Effector CD4-positive, alpha-beta T cell (primary cell): ENCODE measurements around the gene WDR26.
"Not testable (repeated sequence)": the region's sequence is repeated elsewhere in the genome, so short reads cannot be mapped to it uniquely, and the experiment has no call there.

Experiments
- DNase-seq: peaks from one replicate; pipeline ENCODE4 v3.0.0-alpha.2; 2020
- total RNA-seq: gene quantifications from one replicate; lab custom pipeline; 2026; lab: John Stamatoyannopoulos, UW

WDR26 gene
- 282 reads per million, percentile 95 among the genes with 10 or more reads in this experiment for total RNA-seq

DNA sequence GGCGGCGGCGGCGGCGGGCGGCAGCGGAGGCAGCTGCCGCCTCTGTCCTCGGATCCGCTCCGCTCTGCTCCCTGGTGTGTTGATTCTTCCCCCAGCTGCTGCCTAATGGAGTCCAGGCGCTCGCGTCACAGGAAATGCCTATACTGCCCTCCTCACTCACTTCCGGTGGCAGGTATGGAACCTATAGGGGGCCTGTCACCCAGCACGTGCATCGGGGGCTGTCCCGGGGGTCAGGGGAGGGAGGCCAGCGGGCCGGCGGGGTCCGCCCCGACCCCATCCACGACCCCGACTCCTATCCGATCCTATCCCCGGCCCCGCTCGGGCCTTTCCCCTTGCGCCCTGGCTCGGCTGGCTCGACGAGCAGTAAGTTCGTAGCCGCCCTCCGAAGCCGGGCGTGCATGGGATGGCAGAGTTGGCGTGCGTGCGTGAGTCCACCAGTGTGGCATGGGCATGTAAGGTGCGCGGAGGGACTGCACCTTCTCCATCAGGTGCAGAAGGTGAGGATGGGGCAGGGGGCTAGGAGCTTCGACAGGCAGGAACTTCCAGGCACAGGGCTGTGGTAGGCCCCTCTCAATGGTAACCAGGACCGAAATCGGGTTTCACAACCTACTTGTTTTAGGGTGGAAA, at the start of gene WDR26:
Gene WDR26 (minus strand): TSS at position 107 of the 627 bp plus-strand sequence.
- DNase-seq, result peak; percentile 82

DNA sequence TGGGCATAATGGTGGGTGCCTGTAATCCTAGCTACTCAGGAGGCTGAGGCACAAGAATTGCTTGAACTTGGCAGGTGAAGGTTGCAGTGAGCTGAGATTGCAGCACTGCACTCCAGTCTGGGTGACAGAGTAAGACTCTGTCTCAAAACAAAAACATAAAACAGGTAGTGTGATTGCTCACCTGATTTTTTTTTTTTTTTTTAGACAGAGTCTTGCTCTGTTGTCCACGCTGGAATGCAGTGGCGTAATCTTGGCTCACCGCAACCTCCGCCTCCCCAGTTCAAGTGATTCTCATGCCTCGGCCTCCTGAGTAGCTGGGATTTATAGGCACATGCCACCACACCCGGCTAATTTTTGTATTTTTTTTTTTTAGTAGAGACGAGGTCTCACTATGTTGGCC, 48.6 kb upstream of the WDR26 start:
- not testable (repeated sequence) for DNase-seq

DNA sequence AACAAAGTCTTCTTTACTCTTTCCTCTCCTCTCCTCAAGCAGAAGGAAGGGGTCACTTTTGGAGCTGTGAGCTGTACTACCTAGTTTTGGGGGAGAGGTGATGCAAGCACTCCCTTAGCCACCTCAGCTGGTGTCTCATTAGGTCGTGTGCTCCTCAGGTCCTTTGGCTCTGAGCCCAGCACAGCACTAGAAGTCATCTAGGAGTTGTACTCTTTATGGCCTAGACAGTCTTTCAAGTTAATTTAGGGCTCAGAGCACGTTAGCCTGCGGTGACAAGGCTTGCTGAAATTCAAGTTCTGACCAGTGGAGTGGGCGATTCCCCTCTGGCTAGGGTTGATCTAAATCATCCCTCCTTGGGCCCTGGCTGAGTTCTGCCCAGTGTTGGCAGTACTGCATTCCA, 48.0 kb upstream of the WDR26 start:
- no peak for DNase-seq

DNA sequence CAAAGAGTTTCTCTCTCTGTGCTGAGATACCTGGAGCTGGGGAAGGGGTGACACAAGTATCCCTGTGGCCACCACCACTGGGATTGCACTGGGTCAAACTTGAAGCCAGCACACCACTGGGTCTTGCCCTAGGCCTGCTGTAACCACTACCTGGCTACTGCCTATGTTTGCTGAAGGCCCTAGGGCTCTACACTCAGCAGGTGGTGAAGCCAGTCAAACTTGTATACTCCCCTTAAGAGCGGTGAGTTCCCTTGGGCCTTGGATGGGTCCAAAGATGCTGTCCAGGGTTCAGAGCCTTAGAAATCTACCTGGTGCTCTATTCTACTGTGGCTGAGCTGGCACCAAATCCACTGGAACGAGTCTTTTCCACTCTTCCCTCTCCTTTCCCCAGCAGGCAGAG, 47.0 kb upstream of the WDR26 start:
- DNase-seq, result no peak

DNA sequence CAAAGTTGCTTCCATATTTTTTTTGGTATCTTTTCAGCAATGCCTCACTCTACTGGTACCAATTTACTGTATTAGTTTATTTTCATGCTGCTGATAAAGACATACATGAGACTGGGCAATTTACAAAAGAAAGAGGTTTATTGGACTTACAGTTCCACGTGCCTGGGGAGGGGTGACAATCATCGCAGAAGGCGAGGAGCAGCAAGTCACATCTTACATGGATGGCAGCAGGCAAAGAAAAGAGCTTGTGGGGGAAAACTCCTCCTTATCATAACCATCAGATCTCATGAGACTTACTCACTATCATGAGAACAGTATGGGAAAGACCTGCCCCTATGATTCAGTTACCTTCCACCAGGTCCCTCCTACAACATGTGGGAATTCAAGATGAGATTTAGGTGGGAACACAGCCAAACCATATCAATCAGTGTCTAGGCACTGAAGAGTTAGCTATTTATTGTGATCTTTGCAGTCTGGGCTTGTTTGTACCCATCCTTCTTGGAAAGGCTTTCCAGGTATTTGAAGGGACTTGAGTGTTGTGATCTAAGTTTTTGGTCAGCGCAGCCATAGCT, 46.4 kb upstream of the WDR26 start:
- not testable (repeated sequence) for DNase-seq

DNA sequence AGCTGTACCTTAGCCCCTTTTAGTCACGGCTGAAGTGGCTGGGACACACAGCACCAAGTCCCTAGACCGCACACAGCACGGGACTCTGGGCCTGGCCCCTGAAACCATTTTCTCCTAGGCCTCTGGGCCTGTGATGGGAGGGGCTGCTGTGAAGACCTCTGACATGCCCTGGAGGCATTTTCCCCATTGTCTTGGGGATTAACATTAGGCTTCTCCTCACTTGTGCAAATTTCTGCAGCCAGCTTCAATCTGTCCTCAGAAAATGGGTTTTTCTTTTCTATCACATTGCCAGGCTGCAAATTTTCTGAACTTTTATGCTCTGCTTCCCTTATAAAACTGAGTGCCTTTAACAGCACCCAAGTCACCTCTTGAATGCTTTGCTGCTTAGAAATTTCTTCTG, 45.6 kb upstream of the WDR26 start:
- not testable (repeated sequence) for DNase-seq

DNA sequence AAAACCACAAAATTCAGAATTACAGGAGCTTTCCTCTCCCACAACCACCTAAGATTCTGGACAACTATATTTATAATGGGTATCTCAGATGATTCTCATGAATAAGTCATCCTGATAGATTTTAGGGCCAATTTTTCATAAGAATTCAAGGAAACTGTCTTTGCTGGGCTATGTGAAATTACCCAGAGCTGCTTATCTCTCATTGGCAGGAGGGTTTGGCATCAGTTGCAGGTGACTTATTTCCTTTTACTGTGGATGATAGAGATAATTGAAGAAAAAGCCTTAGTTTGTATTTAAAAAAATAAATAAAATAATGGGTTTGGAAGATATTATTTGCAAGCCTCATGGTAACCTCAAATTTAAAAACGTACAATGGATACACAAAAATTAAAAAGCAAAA, 38.2 kb upstream of the WDR26 start:
- DNase-seq, result no peak

DNA sequence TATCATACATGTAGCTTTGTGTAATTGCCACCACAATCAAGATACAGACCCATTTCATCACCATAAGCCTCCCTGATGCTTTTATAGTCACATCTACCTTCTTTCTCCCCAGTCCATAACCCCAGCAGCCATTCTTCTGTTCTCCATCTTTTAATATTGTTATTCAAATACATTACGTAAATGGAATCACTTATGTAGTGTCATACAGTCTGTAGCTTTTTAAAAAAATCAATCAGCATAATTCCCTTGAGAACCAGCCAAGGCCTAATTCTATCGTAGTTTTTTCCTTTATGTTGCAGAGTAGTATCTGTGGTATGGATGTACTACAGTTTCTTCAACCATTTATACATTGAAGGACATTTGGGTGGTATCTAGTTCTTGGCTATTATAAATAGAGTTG, 31.6 kb upstream of the WDR26 start:
- no peak for DNase-seq

DNA sequence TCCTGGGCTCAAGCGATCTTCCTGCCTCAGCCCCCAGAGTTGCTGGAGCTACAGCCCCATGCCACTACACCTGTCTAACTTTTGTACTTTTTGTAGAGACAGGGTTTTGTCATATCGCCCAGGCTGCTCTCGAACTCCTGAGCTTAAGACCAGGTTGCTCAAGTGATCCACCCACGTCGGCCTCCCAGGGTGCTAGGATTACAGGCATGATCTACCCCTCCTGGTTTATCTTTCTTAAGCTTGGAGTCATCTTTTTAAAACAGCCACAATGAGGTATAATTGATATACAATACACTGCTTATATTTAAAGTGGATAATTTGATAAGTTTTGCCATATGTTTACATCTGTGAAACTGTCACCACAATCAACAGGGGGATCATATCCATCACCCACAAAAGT, 25.4 kb upstream of the WDR26 start:
- no peak for DNase-seq

DNA sequence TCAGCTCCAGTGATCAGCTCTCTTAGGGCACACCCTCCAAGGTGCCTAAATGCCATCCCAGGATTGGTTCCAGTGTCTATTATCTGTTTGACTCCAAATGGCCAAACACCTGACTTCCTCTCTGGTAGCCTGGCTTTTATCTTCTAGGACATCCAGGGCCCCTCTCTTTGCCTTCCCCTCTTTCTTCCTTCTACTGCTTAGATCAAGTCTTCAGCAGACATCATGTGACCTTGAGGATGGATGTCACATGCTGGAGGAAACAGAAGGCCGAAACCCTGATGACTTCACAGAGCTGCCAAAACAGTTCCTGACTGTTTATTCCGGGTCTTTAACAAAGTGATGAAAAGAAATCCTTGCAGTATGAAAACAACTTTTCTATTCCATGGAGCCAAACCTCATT, 24.4 kb upstream of the WDR26 start:
- no peak for DNase-seq

DNA sequence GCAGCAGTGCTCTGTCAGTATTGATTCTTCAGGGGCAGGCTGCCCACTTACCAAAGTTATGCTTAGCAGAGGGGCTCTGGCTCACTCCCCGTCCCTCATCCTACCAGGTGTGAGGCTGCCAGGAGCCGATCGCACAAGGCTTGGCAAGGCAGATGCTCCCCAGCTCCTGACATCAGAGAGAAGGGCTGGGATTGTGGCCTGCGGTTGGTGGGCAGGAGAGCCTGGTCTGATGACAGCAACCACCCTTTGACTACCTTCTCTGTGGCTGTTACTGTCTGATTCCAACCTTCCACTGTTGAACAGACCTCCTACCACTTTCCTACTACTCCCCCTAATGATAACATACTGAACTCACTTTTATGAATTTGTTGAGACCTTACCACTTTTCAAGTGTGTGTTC, 23.7 kb upstream of the WDR26 start:
- DNase-seq, result no peak

DNA sequence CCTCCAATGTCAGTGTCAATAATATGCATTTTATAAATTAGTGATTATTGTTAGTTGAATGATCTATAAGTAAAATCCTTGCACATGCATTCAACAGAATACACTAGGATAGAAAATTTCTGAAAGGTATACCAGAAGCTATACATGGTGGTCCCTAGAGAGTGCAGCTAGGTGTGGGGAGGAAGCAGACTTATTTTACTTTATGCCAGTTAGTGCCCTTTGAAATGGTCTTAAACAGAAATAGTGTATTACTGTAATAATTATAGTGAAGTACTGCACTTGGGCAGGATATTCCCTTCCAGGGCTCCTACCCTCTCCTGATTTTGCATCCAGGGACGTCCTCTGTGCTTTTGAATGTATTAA, 23.2 kb upstream of the WDR26 start:
- DNase-seq, result no peak

DNA sequence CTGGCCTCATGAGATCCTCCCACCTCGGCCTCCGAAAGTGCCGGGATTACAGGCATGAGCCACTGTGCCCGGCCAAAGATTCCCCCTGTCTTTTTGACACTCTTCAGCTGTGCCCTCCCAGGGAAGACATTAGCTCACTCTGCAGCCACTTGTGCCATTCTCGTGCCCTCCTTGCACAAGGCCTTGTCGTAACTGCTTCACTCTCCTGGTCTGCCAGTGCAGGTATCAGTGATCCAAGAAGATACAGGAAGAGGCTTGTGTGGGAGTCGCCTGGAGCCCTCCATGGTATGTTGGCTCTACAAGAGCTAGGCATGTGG, 22.0 kb upstream of the WDR26 start:
- no peak for DNase-seq

DNA sequence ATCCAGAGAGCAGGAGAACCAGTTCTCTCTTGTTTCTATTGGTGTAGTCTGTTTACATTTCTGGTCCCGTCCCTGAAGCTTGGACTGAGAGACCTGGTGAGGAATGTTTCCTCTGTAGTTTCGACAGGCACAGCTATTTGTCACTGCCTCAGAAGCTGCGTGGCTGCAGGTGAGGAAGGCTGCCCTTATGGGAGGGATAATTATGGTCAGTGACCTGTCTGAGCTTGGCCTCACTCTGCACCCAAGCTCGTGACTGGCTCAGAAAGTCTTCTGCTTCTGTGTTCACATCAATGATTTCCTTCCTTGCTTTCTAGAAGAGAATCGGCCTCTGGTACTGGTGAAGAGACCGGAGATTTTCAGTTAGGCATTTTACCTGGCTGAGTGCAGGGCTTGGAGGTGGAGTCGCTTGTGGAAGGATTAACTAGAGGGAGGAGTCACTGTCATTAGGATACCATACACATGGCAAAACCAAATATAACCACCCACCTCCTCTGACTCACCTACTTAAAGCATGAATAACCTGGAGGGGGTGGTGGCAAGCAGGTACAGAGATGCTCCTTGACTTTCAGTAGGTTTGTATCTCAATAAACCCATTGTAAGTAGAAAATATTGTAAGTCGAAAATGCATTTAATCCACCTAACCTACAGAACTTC, 19.9 kb upstream of the WDR26 start:
- no peak for DNase-seq

DNA sequence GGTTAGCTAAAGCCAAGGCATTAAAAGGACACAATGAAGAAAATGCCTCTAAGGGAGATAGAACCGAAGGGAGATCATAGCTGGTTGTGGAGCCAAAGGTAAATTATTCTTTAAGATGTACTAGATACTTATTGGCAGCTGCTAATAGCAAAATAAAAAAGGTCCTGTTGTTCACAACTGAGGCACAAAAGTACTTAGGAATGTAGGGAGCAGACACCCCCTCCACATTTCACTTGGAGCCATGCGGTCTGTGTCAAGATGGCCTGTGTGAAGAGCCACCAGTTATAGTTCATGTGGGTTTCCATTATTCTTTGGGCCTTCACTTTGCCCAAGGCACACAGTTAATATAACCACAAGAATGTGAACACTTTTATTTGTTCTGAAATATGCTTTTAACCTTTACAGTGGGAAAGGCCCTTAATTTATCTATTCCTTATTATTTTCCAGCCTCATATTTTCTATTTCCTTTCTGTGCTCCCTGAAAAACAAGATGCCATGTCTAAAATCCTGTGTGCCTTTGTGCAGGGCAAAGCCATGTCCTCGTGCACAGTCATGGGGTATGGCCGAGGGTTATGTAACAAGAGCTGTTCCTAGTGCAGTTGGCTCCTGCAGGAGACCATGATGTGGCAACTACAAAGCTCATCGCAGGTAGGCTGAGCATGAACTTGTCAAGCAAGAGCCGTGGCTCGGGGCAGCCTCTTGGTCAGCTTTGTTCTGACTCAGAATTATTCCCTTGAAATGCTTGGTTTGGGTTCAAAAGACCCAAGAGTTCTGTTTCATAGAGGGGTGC, 16.2 kb upstream of the WDR26 start:
- no peak for DNase-seq

DNA sequence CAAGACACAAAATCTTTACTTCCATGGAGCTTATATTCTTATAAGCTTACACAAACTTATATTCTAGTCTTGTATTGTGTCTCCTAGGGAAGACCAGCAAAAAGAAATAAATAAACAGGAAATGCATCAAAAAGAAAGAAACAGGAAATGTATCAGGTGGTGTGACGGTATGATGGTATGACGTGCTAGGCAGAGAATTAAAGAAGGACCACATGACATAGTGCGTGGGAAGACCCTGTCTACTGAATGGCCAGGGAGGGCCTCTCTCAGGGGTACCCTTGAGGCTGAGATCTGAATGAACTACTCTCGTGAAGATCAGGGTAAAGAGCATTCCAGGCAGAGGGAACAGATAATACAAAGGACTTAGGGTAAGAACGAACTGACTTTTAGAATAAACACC, 15.6 kb upstream of the WDR26 start:
- no peak for DNase-seq

DNA sequence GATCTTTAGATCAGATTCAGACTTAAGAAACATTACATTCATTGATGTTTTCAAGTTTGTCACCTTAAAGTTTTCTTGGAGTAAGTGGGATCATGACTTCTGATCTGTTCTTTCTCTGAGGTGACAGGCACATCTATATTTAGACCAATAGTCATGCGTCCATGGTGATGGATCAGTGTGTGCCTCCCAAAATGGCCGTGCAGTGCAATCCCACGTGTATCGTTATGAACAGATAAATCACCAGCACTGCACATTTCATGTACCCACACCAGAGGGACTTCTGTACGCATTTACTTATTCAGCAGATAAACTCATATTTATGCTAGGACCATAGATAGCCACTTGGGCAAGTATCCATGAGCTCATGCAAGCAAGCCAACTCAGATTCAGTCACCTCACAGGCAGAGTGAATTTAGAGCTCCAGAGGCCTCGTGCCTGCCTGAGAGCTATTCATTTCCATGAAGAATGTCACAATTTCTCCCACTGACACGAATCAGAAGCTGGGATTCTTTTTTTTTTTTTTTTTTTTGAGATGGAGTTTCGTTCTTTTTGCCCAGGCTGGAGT, 13.9 kb upstream of the WDR26 start:
- DNase-seq, result no peak

DNA sequence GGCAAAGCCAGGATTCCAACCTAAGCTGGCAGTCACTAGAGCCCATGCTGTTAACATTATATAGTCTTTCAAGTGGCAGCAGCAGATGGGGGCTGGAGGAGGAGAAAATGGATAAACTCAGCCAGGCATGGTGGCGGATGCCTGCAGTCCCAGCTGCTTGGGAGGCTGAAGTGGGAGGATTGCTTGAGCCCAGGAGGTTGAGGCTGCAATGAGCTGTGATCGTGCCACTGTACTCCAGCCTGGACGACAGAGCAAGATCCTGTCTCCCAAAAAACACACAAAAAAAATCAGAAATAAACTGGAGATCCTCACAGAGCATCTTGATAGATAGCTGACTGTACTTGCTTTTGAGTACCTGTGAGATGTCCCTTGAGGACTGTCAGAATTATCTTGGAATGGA, 13.4 kb upstream of the WDR26 start:
- no peak for DNase-seq

DNA sequence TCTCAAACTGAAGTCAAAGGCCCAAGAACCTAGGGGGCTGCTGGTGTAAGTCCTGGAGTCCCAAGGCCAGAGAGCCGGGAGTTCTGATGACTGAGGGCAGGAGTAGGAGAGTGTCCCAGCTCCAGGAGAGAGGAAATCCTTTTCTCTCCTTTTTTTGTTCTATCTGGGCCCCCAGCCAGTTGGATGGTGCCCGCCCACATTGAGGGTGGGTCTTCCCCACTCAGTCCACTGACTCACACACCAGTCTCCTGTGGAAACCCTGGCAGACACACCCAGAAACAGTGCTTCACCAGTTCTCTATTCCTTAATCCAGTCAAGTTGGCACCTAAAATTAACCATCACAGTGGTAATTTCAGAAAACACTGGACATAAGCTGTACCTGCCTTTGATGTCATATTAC, 12.7 kb upstream of the WDR26 start:
- DNase-seq, result no peak

DNA sequence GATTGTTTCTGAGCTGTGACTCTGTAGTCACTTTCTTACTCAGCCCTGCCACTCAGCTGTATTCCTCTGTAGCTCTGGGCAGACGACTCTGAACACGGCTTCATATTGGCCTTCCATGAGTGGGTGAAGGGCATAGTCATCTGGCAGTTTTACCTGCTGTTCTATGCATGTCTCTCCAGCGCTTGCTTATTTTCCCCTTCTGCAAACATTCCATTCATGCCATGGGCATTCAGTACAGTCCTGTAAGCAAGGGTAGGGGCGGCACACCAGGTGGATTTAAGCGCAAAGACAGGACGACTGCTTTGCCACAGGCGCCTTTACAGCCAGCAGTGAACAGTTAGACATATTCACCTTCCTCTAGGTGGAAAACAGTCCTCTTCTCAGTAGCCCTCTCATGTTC, 4.4 kb upstream of the WDR26 start:
- no peak for DNase-seq

DNA sequence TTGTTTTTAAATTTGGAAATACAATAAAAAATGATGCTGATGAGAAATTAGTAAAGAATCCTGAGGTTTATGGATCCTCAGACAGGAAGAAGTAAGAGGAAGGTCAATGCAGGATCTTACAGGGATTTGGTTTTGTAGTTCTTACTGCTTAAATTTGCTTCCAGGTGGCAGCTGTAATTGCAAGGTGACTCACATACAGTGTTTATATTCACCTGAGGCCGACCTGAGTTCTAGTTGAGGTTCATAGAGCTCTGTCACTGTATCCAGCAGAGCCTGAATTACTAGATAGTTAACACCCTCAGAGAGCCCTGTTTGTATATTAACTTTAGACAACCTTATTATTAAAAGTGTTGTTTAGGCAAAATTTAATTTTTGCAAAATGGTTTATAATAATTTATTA, 1.4 kb upstream of the WDR26 start:
- no peak for DNase-seq

DNA sequence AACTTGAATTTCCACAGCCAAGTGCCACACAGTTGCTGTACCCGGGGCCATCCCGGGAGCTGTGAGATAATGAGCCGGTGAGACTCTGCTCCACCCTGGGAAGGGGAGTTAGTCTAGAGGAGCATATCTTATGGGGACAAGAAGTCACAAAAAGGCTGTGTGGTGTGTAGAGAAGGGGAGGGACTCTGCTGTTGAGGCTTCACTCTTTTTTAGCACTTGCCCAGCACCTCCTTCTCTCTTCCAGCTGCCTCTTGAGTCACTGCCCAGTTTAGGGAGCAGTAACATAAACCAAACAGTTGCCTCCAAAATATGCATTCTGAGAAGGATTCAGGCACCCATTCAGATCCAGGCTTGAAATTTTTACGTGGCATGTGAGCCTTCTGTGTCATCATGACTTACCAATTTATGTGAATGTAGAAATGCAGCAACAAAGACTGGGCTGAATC, 744 bp upstream of the WDR26 start:
- DNase-seq, result no peak
